K562 treated with DMSO at 1 percent for 24 hours (cell line): Measurements from ENCODE around the gene WDR3. TPM values are rescaled to one million over a fixed set of nuclear protein-coding genes. Genes with fewer than 3 reads are reported as not detected.

Experiments used
- total RNA-seq: library from RNA; unstranded; fragments of 300-600 nt; gene quantifications from 2 replicates; pipeline ENCODE4 v1.2.3, GENCODE V29; 2022; ENCODE audit warnings: low read depth; ENCODE audit not compliant: insufficient read depth

WDR3 gene
- total RNA-seq, result 9.9 and 10.1 TPM in 2 replicates

DNA sequence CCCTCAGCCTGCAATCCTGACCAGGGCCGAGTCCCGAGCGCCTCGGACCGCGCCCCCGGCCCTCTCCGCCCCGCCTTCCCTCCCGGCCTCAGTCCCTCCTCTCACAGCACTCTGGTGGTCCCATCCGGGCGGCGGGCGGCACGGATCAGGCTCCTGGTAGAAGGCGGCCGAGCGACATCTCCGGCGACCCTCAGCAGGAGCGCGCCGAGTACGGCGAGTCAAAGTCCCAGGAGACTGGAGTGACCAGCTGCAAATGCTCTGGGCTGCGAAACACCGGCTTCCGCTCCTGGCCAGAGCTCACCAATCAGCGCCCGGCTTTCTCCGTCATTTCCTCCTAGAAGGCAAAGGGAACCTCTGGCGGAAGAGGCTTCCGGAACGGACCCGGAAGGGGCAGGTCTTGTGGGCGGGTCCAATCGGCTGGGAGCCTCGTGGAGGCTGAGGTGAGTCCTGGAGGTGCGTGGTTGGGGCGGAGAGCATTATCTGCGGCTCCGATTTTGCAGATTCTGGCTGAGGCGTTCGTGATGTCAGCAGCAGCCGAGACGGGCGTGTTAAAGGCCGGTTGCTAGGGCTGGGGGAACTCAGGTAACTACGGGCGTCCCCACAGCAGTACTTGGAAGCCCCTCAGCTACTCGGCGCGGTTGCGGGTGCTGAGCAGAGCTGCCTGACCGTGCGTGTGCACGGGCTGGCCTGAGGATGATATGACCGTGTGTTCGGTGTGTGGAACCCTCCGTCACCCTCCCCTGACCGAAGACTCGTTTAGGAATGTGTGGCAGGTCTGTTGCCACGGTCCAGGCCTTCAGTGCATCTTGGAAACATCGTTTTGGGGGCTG lies at the start of gene WDR3, which contains the start of gene GDAP2:
WDR3 (plus strand) TSS at position 397 of the 830 bp plus-strand sequence. CDS start 3,581 bp downstream, outside the sequence.
GDAP2 (minus strand) TSS at position 279 of the 830 bp plus-strand sequence. CDS start 9,264 bp downstream, outside the sequence.

Other genes starting within 250 kb of the WDR3 start
- gene GDAP2, start 118 bp upstream of the WDR3 start, total RNA-seq, result 7.4 and 10.4 TPM in 2 replicates